ENCODE results near the gene RPS6KA5.

RPS6KA5 gene
- long read RNA-seq, full-length matches to known transcripts = 30 of 49 reads
- long read RNA-seq, partial matches to known transcripts = 12 of 49 reads
- long read RNA-seq, other reads (novel, unspliced or antisense) = 7 of 49 reads

DNA sequence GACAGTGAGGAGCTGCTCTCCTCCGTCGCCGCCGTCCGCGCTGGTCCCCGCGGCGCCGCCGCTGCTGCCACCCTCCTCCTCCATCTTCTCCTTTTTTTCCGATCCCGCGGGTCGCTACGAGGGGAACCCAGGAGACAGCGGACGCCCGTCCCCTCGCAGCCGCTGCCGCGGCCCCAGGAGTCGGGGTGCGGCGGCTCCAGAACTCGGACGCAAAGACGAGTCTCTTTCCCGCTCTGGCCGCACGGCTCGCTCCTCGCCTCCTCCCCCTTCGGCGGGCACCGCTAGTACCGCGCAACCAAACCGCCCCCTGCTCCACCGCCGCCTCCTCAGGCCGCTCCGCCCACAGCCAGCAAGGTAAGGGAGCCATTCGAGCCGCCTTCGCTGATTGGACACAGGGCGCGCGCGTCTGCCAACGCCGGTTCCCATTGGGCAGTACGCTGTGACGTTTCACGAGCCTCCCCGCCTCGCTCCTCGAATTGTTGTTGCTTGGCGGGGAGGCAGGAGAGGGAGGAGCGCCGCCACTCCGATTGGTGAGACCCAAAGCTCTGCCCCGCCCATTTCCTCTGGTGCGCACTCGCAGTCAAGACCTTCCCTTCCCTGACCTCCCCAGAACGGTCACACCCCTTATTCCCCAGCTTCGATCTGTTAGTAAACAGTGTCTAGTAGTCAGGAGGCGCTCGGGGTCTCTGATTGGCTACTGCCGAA is at the start of gene RPS6KA5:
RPS6KA5 (minus strand) TSS at position 291 of the 705 bp plus-strand sequence; CDS start at position 84, 207 bp downstream.
- Histone ChIP-seq H3K4me3 (replicated peaks; ENCODE audit: insufficient read depth, low read length) (peak within 1 kb of the TSS; percentile 95), H3K27ac (replicated peaks) (peak within 1 kb of the TSS; percentile 95), H3K27me3 (ENCODE audit: insufficient read depth, poor library complexity, severe bottlenecking) (no peaks in the 10 kb centered on the region)
- peak; percentile 100 for DNase-seq (ENCODE audit: low read depth in 1 of 2, low spot score in 1 of 2)
- TF ChIP-seq POLR2AphosphoS5 (IDR thresholded peaks at IDR 0.05; ENCODE audit: low read depth) (peak; percentile 67), GABPA (IDR thresholded peaks at IDR 0.05; ENCODE audit: low read depth) (no peak), SPI1 (IDR thresholded peaks at IDR 0.05; ENCODE audit: borderline replicate concordance, low read depth) (no peak; the same call in 1 of the 2 replicates)
- TF ChIP-seq, protein P1, sequence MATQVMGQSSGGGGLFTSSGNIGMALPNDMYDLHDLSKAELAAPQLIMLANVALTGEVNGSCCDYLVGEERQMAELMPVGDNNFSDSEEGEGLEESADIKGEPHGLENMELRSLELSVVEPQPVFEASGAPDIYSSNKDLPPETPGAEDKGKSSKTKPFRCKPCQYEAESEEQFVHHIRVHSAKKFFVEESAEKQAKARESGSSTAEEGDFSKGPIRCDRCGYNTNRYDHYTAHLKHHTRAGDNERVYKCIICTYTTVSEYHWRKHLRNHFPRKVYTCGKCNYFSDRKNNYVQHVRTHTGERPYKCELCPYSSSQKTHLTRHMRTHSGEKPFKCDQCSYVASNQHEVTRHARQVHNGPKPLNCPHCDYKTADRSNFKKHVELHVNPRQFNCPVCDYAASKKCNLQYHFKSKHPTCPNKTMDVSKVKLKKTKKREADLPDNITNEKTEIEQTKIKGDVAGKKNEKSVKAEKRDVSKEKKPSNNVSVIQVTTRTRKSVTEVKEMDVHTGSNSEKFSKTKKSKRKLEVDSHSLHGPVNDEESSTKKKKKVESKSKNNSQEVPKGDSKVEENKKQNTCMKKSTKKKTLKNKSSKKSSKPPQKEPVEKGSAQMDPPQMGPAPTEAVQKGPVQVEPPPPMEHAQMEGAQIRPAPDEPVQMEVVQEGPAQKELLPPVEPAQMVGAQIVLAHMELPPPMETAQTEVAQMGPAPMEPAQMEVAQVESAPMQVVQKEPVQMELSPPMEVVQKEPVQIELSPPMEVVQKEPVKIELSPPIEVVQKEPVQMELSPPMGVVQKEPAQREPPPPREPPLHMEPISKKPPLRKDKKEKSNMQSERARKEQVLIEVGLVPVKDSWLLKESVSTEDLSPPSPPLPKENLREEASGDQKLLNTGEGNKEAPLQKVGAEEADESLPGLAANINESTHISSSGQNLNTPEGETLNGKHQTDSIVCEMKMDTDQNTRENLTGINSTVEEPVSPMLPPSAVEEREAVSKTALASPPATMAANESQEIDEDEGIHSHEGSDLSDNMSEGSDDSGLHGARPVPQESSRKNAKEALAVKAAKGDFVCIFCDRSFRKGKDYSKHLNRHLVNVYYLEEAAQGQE (IDR thresholded peaks at IDR 0.05; ENCODE audit: insufficient replicate concordance, low read depth) = no peak
- TF ChIP-seq, protein P2, sequence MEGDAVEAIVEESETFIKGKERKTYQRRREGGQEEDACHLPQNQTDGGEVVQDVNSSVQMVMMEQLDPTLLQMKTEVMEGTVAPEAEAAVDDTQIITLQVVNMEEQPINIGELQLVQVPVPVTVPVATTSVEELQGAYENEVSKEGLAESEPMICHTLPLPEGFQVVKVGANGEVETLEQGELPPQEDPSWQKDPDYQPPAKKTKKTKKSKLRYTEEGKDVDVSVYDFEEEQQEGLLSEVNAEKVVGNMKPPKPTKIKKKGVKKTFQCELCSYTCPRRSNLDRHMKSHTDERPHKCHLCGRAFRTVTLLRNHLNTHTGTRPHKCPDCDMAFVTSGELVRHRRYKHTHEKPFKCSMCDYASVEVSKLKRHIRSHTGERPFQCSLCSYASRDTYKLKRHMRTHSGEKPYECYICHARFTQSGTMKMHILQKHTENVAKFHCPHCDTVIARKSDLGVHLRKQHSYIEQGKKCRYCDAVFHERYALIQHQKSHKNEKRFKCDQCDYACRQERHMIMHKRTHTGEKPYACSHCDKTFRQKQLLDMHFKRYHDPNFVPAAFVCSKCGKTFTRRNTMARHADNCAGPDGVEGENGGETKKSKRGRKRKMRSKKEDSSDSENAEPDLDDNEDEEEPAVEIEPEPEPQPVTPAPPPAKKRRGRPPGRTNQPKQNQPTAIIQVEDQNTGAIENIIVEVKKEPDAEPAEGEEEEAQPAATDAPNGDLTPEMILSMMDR (IDR thresholded peaks at IDR 0.05; ENCODE audit: insufficient read depth, low read length) = no peak

DNA sequence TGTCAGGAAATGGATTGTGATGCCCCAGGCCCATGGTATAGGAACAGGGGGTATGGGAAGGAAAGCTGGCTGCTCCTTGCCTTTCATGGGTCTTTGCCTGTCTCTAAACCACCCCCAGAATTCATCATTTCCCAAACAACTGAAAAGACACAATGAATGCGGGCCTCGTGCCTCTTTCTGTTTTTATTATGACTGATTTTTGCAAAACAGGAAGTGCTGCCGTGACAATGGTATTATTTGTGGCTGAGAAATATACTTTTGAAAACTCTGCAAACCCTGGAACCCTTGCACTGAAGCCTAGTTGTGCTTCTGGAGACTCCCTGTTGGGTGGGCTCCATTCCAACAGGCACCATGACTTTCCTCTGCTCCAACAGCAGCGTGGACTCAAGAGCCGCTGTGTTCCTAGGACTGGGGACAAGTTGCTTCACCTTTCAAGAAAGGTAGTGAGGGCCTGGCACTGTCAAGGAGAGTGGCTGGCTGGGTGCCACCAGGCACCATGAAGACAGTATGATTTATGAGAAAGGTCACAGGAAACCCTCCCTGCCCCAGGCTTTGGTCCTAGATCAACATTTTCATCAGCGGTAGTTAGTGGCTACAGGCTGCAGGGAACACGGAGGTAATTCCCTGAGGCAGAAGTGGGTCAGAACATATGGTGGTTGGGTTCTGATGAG is 48.6 kb upstream of the RPS6KA5 start:
- Histone ChIP-seq H3K27me3 (ENCODE audit: insufficient read depth, poor library complexity, severe bottlenecking) (no peaks in the 10 kb centered on the region), H3K4me3 (replicated peaks; ENCODE audit: insufficient read depth, low read length) (no peak overlapping the region), H3K27ac (replicated peaks) (peak overlapping the region; percentile 59)
- TF ChIP-seq, protein P2 (IDR thresholded peaks at IDR 0.05; ENCODE audit: insufficient read depth, low read length) = no peak
- peak; percentile 92 for TF ChIP-seq SPI1 (IDR thresholded peaks at IDR 0.05; ENCODE audit: borderline replicate concordance, low read depth)
- peak in 1 of 2 experiments; percentile 23 for DNase-seq (ENCODE audit: low read depth in 1 of 2, low spot score in 1 of 2)

DNA sequence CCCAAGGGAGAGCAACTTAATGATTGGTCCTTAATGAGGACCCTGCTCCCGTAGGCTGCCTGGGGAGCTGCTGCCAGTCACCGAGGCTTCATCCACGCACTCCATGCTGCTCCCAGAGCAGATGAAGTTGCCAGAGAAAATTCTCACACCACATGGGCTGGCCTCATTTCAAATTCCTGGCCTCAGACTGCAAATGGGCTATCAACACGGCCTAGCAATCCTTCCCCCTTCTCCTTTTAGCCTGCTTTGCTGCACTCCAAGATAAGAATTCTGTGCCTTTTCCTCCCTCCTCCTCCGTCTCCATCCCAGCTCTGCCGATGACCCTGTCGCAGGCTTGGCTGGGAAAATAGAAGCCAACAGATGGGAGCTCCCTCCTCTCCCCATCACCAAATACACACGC is 42.7 kb upstream of the RPS6KA5 start:
- DNase-seq (ENCODE audit: low read depth in 1 of 2, low spot score in 1 of 2) = no peak
- Histone ChIP-seq H3K4me3 (replicated peaks; ENCODE audit: insufficient read depth, low read length) (no peak overlapping the region), H3K27ac (replicated peaks) (no peak overlapping the region), H3K27me3 (ENCODE audit: insufficient read depth, poor library complexity, severe bottlenecking) (no peaks in the 10 kb centered on the region)
- TF ChIP-seq POLR2AphosphoS5 (IDR thresholded peaks at IDR 0.05; ENCODE audit: low read depth) (no peak), SPI1 (IDR thresholded peaks at IDR 0.05; ENCODE audit: borderline replicate concordance, low read depth) (no peak), GABPA (IDR thresholded peaks at IDR 0.05; ENCODE audit: low read depth) (no peak)
- TF ChIP-seq, protein P2 (IDR thresholded peaks at IDR 0.05; ENCODE audit: insufficient read depth, low read length) = no peak
- TF ChIP-seq, protein P1 (IDR thresholded peaks at IDR 0.05; ENCODE audit: insufficient replicate concordance, low read depth) = no peak

All from HL-60 (cell line).